Astrocyte (in vitro differentiated cells and primary cell): ENCODE results near the gene HSD17B3. TPM values are rescaled to one million over a fixed set of nuclear protein-coding genes. Genes with fewer than 3 reads are reported as not detected.

Source experiments
- DNase-seq: peaks from one replicate; pipeline ENCODE4 v3.0.0-alpha.2; 2010; ENCODE audit warnings: low read depth
- FAIRE-seq: peaks from 2 replicates; lab custom pipeline; 2011; peaks lifted over from hg19 to GRCh38; lab: Jason Lieb, UNC
- H2AFZ ChIP-seq: 2 replicates; pipeline ENCODE4 v1.6.0; 2012; ENCODE audit warnings: low read depth, low read length, inconsistent platforms
- H3K27ac ChIP-seq: 2 replicates; pipeline ENCODE4 v1.5.1; 2011; ENCODE audit warnings: low read depth, low read length, inconsistent platforms
- H3K27me3 ChIP-seq: 2 replicates; pipeline ENCODE4 v1.6.0; 2011; ENCODE audit warnings: low read length, inconsistent platforms; ENCODE audit not compliant: insufficient read depth
- H3K36me3 ChIP-seq: 2 replicates; pipeline ENCODE4 v1.5.1; 2011; ENCODE audit warnings: low read length, inconsistent platforms; ENCODE audit not compliant: insufficient read depth
- H3K4me1 ChIP-seq: 2 replicates; pipeline ENCODE4 v1.5.1; 2011; ENCODE audit warnings: low read length, inconsistent platforms; ENCODE audit not compliant: insufficient read depth
- H3K4me2 ChIP-seq: 2 replicates; pipeline ENCODE4 v1.6.0; 2012; ENCODE audit warnings: low read length, inconsistent platforms
- H3K4me3 ChIP-seq: 2 replicates; pipeline ENCODE4 v1.5.1; 2011; ENCODE audit warnings: low read depth, mild to moderate bottlenecking, low read length, inconsistent platforms; ENCODE audit not compliant: insufficient read depth
- H3K79me2 ChIP-seq: 2 replicates; pipeline ENCODE4 v1.6.0; 2012; ENCODE audit warnings: mild to moderate bottlenecking, low read length, inconsistent platforms; ENCODE audit not compliant: insufficient read depth
- H3K9ac ChIP-seq: 2 replicates; pipeline ENCODE4 v1.6.0; 2012; ENCODE audit warnings: mild to moderate bottlenecking, low read length, inconsistent platforms
- H3K9me3 ChIP-seq: 2 replicates; pipeline ENCODE4 v1.5.1; 2012; ENCODE audit warnings: low read depth, mild to moderate bottlenecking, low read length, inconsistent platforms; ENCODE audit not compliant: insufficient read depth
- H4K20me1 ChIP-seq: 2 replicates; pipeline ENCODE4 v1.6.0; 2012; ENCODE audit warnings: low read length, inconsistent platforms; ENCODE audit not compliant: insufficient read depth
- H3K27ac Mint-ChIP-seq: one replicate; pipeline ENCODE4 v1.8.0; 2021; ENCODE audit warnings: mild to moderate bottlenecking, mixed read lengths; ENCODE audit not compliant: unreplicated experiment
- H3K27me3 Mint-ChIP-seq: one replicate; pipeline ENCODE4 v1.8.0; 2021; ENCODE audit warnings: low read depth, mixed read lengths; ENCODE audit not compliant: unreplicated experiment
- H3K36me3 Mint-ChIP-seq: one replicate; pipeline ENCODE4 v1.8.0; 2021; ENCODE audit warnings: low read depth, mixed read lengths; ENCODE audit not compliant: unreplicated experiment
- H3K4me1 Mint-ChIP-seq: one replicate; pipeline ENCODE4 v1.8.0; 2021; ENCODE audit warnings: low read depth, mixed read lengths; ENCODE audit not compliant: unreplicated experiment
- H3K4me3 Mint-ChIP-seq: one replicate; pipeline ENCODE4 v1.8.0; 2021; ENCODE audit warnings: mild to moderate bottlenecking, moderate library complexity, mixed read lengths; ENCODE audit not compliant: unreplicated experiment
- H3K9me3 Mint-ChIP-seq: one replicate; pipeline ENCODE4 v1.8.0; 2021; ENCODE audit warnings: mild to moderate bottlenecking, mixed read lengths; ENCODE audit not compliant: unreplicated experiment
- CTCF ChIP-seq: IDR thresholded peaks from 2 replicates; pipeline ENCODE4 v1.5.1; 2011; ENCODE audit warnings: low read depth, mild to moderate bottlenecking, inconsistent platforms, low read length, moderate library complexity; ENCODE audit not compliant: insufficient read depth
- EZH2 ChIP-seq: IDR thresholded peaks from 2 replicates; pipeline ENCODE4 v1.6.1; 2012; ENCODE audit warnings: mild to moderate bottlenecking, low read length, inconsistent platforms; ENCODE audit not compliant: insufficient read depth
- total RNA-seq: library from RNA; stranded (reverse); gene quantifications from 2 replicates; pipeline ENCODE4 v1.2.1, GENCODE V29; 2021

The HSD17B3 gene
- total RNA-seq, 1 donor from 2014 or later: not detected

- Mint-ChIP-seq H3K4me3 (no peak overlapping the region), H3K4me1 (no peaks in the 10 kb centered on the region), H3K27me3 (no peaks in the 10 kb centered on the region), H3K36me3 (peaks cover 13% of the 10 kb centered on the region), H3K9me3 (peaks cover 22% of the 10 kb centered on the region), H3K27ac (no peak overlapping the region)
- Histone ChIP-seq H3K27ac (no peak overlapping the region), H2AFZ (no peak overlapping the region), H3K36me3 (no peaks in the 10 kb centered on the region), H3K27me3 (no peaks in the 10 kb centered on the region), H3K4me3 (no peak overlapping the region), H3K4me2 (no peak overlapping the region), H3K4me1 (no peaks in the 10 kb centered on the region), H3K79me2 (no peaks in the 10 kb centered on the region), H3K9me3 (peaks cover 9% of the 10 kb centered on the region), H3K9ac (no peak overlapping the region), H4K20me1 (no peaks in the 10 kb centered on the region)
- TF ChIP-seq EZH2 (no peak), CTCF (no peak)
- FAIRE-seq (no peak), DNase-seq (no peak)
Measured at GRCh38 chr9:96270236-96270744, 31.7 kb downstream of the HSD17B3 start.

GRCh38 chr9:96258967-96259366, 43.0 kb downstream of the HSD17B3 start:
- no peaks in the 10 kb centered on the region for H3K36me3 ChIP-seq
- Mint-ChIP-seq H3K4me1 (peaks cover 14% of the 10 kb centered on the region), H3K9me3 (peaks cover 1% of the 10 kb centered on the region), H3K36me3 (no peaks in the 10 kb centered on the region), H3K27me3 (no peaks in the 10 kb centered on the region), H3K27ac (no peak overlapping the region), H3K4me3 (no peak overlapping the region)
- H2AFZ ChIP-seq: no peak overlapping the region
- no peak for TF ChIP-seq CTCF
- TF ChIP-seq EZH2: no peak
- H3K4me2 ChIP-seq: no peak overlapping the region
- H3K79me2 ChIP-seq: no peaks in the 10 kb centered on the region
- H3K9ac ChIP-seq: no peak overlapping the region
- DNase-seq: no peak
- H3K4me1 ChIP-seq: no peaks in the 10 kb centered on the region
- H4K20me1 ChIP-seq: no peaks in the 10 kb centered on the region
- no peak overlapping the region for H3K4me3 ChIP-seq
- FAIRE-seq: no peak
- no peak overlapping the region for H3K27ac ChIP-seq
- no peaks in the 10 kb centered on the region for H3K9me3 ChIP-seq
- no peaks in the 10 kb centered on the region for H3K27me3 ChIP-seq

GRCh38 chr9:96256800-96257199, 45.2 kb downstream of the HSD17B3 start:
- Histone ChIP-seq H3K27me3 (no peaks in the 10 kb centered on the region), H3K9ac (no peak overlapping the region), H3K9me3 (no peaks in the 10 kb centered on the region), H4K20me1 (no peaks in the 10 kb centered on the region), H3K27ac (no peak overlapping the region), H3K79me2 (no peaks in the 10 kb centered on the region), H3K36me3 (no peaks in the 10 kb centered on the region), H2AFZ (peak overlapping the region; percentile 32), H3K4me1 (no peaks in the 10 kb centered on the region), H3K4me3 (no peak overlapping the region), H3K4me2 (peak overlapping the region; percentile 46)
- H3K4me1 Mint-ChIP-seq: peaks cover 18% of the 10 kb centered on the region
- peak overlapping the region; percentile 71 for H3K4me3 Mint-ChIP-seq
- peaks cover 1% of the 10 kb centered on the region for H3K9me3 Mint-ChIP-seq
- no peak for TF ChIP-seq CTCF
- no peak for TF ChIP-seq EZH2
- DNase-seq (peak; percentile 48), FAIRE-seq (no peak)
- no peaks in the 10 kb centered on the region for H3K27me3 Mint-ChIP-seq
- H3K36me3 Mint-ChIP-seq: no peaks in the 10 kb centered on the region
- peak overlapping the region; percentile 48 for H3K27ac Mint-ChIP-seq
